HL-60 (cell line): Measurements from ENCODE around the gene LPIN3.
A peak's percentile ranks its signal among the peaks of the same experiment; 100 is the strongest.

Experiments
- DNase-seq, 2 experiments: peaks; one replicate each; pipeline ENCODE4 v3.0.0-alpha.2; 2010 to 2020; ENCODE audit warnings: low read depth in 1 of 2, low spot score in 1 of 2
- H3K27ac ChIP-seq: fragments of 250-450 bp; sonication (Bioruptor Pico); replicated peaks from 2 replicates; pipeline ENCODE4 v1.5.1; 2020; ENCODE audit warnings: mild to moderate bottlenecking, moderate library complexity
- H3K27me3 ChIP-seq: fragments of 250-450 bp; sonication (Bioruptor Pico); 2 replicates; pipeline ENCODE4 v1.5.1; 2021; ENCODE audit warnings: mild to moderate bottlenecking, moderate library complexity; ENCODE audit not compliant: insufficient read depth, poor library complexity, severe bottlenecking
- H3K4me3 ChIP-seq: replicated peaks from 2 replicates; pipeline ENCODE4 v1.5.1; 2011; ENCODE audit warnings: mild to moderate bottlenecking, control low read depth, low read length; ENCODE audit not compliant: insufficient read depth
- GABPA ChIP-seq: IDR thresholded peaks from 2 replicates; pipeline ENCODE4 v1.6.1; 2012; ENCODE audit warnings: low read depth
- POLR2AphosphoS5 ChIP-seq: IDR thresholded peaks from 2 replicates; pipeline ENCODE4 v1.6.1; 2012; ENCODE audit warnings: low read depth
- REST ChIP-seq: IDR thresholded peaks from 2 replicates; pipeline ENCODE4 v1.6.1; 2012; ENCODE audit warnings: low read depth; ENCODE audit not compliant: insufficient replicate concordance
- SPI1 ChIP-seq: IDR thresholded peaks from 2 replicates; pipeline ENCODE4 v1.6.1; 2012; ENCODE audit warnings: low read depth, mild to moderate bottlenecking, borderline replicate concordance
- TF ChIP-seq, protein P1 (sequence below): IDR thresholded peaks from one replicate; pipeline ENCODE4 v1.5.1; 2011; ENCODE audit warnings: low read length, control low read depth, inconsistent platforms; ENCODE audit not compliant: insufficient read depth

Gene LPIN3

GRCh38 chr20:41380551-41381193 lies 40.1 kb downstream of the LPIN3 start:
- no peak overlapping the region for H3K4me3 ChIP-seq
- H3K27ac ChIP-seq: no peak overlapping the region
- DNase-seq: peak in 1 of 2 experiments; percentile 57
- H3K27me3 ChIP-seq: peaks cover 27% of the 10 kb centered on the region
- TF ChIP-seq POLR2AphosphoS5: peak; percentile 31; the same call in 1 of the 2 replicates
- TF ChIP-seq GABPA: no peak

GRCh38 chr20:41382791-41383305 lies 42.2 kb downstream of the LPIN3 start:
- H3K27me3 ChIP-seq: peaks cover 13% of the 10 kb centered on the region
- H3K4me3 ChIP-seq: no peak overlapping the region
- DNase-seq: no peak
- TF ChIP-seq, protein P1, sequence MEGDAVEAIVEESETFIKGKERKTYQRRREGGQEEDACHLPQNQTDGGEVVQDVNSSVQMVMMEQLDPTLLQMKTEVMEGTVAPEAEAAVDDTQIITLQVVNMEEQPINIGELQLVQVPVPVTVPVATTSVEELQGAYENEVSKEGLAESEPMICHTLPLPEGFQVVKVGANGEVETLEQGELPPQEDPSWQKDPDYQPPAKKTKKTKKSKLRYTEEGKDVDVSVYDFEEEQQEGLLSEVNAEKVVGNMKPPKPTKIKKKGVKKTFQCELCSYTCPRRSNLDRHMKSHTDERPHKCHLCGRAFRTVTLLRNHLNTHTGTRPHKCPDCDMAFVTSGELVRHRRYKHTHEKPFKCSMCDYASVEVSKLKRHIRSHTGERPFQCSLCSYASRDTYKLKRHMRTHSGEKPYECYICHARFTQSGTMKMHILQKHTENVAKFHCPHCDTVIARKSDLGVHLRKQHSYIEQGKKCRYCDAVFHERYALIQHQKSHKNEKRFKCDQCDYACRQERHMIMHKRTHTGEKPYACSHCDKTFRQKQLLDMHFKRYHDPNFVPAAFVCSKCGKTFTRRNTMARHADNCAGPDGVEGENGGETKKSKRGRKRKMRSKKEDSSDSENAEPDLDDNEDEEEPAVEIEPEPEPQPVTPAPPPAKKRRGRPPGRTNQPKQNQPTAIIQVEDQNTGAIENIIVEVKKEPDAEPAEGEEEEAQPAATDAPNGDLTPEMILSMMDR: no peak
- TF ChIP-seq POLR2AphosphoS5: no peak
- TF ChIP-seq SPI1: no peak
- TF ChIP-seq GABPA: no peak
- no peak for TF ChIP-seq REST
- H3K27ac ChIP-seq: no peak overlapping the region

DNA sequence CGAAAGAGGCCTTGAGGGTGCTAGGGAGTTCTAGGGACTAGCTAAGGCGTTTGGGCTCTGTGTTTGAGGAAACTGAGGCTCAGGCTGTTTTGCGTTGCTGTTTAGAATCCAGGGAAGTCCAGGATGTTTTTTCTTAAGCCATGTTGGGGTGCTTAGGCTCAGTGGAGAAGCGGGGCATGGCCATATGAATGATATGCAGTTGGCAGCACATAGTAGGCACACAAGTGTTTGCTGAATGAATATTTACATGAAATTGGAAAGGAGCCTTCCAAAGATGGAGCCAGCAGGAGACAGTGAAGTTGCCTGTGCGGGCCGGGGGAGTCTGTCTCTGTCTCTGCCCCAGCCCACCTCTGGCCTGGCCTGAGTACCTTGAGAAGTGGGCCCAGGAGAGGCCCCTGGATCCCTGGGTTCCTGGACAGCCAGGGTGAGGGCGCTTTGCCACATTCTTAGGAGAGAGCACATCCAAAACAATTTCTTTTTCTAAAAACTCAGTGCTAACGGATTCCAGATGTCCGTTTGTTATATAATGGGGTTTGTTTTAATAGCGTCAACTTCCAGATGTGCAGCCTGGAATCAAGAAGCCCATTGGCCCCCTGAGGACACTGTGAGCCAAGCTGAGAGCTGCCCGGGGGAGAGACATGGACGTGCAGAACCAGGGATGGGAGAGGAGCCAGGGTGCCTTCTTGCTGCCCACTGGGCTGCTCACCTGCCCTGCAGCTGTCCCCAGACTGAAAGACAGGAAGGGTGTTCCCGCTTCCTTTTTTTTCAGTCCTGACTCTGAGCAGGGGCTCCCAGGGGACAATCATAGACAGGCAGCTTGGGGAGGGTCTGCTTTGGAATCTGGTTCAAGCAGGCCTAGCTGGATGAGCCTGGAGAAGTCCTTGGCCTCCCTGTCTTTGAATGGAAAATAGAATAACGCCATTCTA lies 46.1 kb downstream of the LPIN3 start:
- DNase-seq: no peak

GRCh38 chr20:41387444-41387851 lies 46.8 kb downstream of the LPIN3 start:
- DNase-seq: no peak
- Histone ChIP-seq H3K27ac (no peak overlapping the region), H3K27me3 (peaks cover 6% of the 10 kb centered on the region), H3K4me3 (no peak overlapping the region)
- TF ChIP-seq SPI1 (no peak), POLR2AphosphoS5 (no peak), REST (no peak), GABPA (no peak)
- TF ChIP-seq, protein P1: no peak

More for the DNA sequence above, 46.1 kb downstream of the LPIN3 start:
- peaks cover 9% of the 10 kb centered on the region for H3K27me3 ChIP-seq
- H3K4me3 ChIP-seq: no peak overlapping the region
- no peak for TF ChIP-seq POLR2AphosphoS5
- TF ChIP-seq SPI1: 0 out of 2 replicates have a peak, but pooled peaks have one; percentile 2
- H3K27ac ChIP-seq: no peak overlapping the region
